Keratinocyte (primary cell): ENCODE results near the gene CACNB4.

Experiments
- EZH2 ChIP-seq: IDR thresholded peaks from one replicate; pipeline ENCODE4 v1.6.1; 2012; ENCODE audit warnings: inconsistent platforms, mild to moderate bottlenecking, low read length, moderate library complexity
- TF ChIP-seq, protein P1 (sequence below), 3 experiments: IDR thresholded peaks in 1 of 3; conservative IDR thresholded peaks in 1 of 3; optimal IDR thresholded peaks in 1 of 3; 2 replicates in 2 of 3; 3 replicates in 1 of 3; pipeline versions ENCODE3 to v1.5.1; 2011; ENCODE audit warnings: low read length in 3 of 3, mild to moderate bottlenecking in 3 of 3, moderate library complexity in 2 of 3, control low read depth in 1 of 3, inconsistent platforms in 1 of 3; ENCODE audit not compliant: insufficient read depth in 2 of 3; ENCODE audit errors: extremely low read depth in 1 of 3

DNA sequence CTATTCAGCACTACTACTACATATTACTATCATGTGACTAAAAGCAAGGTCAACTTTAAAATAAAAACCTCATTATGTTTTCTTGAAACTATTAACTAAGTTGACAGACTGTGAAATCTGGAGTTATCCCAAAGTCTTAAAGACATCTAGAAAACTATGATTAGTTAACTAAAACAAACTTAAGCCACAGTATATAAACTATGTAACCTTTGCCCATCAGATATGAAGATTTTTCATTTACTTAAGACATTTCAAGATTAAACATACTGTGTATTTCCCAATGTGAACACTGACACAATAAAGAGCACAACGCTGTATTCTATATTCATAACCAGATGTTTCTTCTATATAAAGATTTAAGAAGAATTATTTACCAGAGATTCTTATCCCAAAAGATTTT lies 33.5 kb upstream of the CACNB4 start:
- TF ChIP-seq EZH2 = no peak
- TF ChIP-seq, protein P1, sequence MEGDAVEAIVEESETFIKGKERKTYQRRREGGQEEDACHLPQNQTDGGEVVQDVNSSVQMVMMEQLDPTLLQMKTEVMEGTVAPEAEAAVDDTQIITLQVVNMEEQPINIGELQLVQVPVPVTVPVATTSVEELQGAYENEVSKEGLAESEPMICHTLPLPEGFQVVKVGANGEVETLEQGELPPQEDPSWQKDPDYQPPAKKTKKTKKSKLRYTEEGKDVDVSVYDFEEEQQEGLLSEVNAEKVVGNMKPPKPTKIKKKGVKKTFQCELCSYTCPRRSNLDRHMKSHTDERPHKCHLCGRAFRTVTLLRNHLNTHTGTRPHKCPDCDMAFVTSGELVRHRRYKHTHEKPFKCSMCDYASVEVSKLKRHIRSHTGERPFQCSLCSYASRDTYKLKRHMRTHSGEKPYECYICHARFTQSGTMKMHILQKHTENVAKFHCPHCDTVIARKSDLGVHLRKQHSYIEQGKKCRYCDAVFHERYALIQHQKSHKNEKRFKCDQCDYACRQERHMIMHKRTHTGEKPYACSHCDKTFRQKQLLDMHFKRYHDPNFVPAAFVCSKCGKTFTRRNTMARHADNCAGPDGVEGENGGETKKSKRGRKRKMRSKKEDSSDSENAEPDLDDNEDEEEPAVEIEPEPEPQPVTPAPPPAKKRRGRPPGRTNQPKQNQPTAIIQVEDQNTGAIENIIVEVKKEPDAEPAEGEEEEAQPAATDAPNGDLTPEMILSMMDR (optimal IDR thresholded peaks at IDR 0.05 in 1 of 3, IDR thresholded peaks at IDR 0.05 in 1 of 3, conservative IDR thresholded peaks at IDR 0.05 in 1 of 3; ENCODE audit: extremely low read depth in 1 of 3, insufficient read depth in 2 of 3, low read length in 3 of 3) = no peak
